Measurements from ENCODE around the gene ARHGAP33. TPM values are rescaled to one million over a fixed set of nuclear protein-coding genes. Genes with fewer than 3 reads are reported as not detected.
"Not testable (repeated sequence)": the region's sequence is repeated elsewhere in the genome, so short reads cannot be mapped to it uniquely, and the experiment has no call there.

ARHGAP33 gene
- total RNA-seq, 1 experiment from 2014 or later, result 3.7 TPM

GRCh38 chr19:35766571-35767104, 8.7 kb upstream of the ARHGAP33 start:
- Histone ChIP-seq H3K9ac (ENCODE audit: low read length) (no peak overlapping the region), H3K4me1 (ENCODE audit: insufficient read depth, low read length) (peaks cover 6% of the 10 kb centered on the region; the same call in 1 of the 2 replicates), H3K36me3 (ENCODE audit: low read depth, low read length) (no peaks in the 10 kb centered on the region), H3K27me3 (ENCODE audit: low read length) (no peaks in the 10 kb centered on the region), H3K4me2 (ENCODE audit: low read length) (no peak overlapping the region), H3K79me2 (ENCODE audit: low read length) (no peaks in the 10 kb centered on the region), H3K4me3 (ENCODE audit: low read length) (no peak overlapping the region), H2AFZ (ENCODE audit: low read length) (no peak overlapping the region), H3K9me3 (ENCODE audit: low read length) (no peaks in the 10 kb centered on the region), H3K9me2 (replicated peaks; ENCODE audit: low read length) (no peaks in the 10 kb centered on the region), H3K27ac (ENCODE audit: low read length) (no peak overlapping the region), H3F3A (ENCODE audit: low read length, unreplicated experiment) (no peaks in the 10 kb centered on the region), H4K20me1 (ENCODE audit: low read length) (no peaks in the 10 kb centered on the region)
- ATAC-seq (no peak), DNase-seq (no peak)
- ChIA-PET POLR2A (ENCODE audit: unreplicated experiment) (no interaction called here), CTCF (no interaction called here)
- no TSS peak for BruUV-seq (replicated peaks)
- TF ChIP-seq EZH2 (IDR thresholded peaks at IDR 0.05; ENCODE audit: low read length, unreplicated experiment) (no peak), EZH2phosphoT487 (IDR thresholded peaks at IDR 0.05; ENCODE audit: borderline replicate concordance, low read length) (no peak)
- TF ChIP-seq, protein P1, sequence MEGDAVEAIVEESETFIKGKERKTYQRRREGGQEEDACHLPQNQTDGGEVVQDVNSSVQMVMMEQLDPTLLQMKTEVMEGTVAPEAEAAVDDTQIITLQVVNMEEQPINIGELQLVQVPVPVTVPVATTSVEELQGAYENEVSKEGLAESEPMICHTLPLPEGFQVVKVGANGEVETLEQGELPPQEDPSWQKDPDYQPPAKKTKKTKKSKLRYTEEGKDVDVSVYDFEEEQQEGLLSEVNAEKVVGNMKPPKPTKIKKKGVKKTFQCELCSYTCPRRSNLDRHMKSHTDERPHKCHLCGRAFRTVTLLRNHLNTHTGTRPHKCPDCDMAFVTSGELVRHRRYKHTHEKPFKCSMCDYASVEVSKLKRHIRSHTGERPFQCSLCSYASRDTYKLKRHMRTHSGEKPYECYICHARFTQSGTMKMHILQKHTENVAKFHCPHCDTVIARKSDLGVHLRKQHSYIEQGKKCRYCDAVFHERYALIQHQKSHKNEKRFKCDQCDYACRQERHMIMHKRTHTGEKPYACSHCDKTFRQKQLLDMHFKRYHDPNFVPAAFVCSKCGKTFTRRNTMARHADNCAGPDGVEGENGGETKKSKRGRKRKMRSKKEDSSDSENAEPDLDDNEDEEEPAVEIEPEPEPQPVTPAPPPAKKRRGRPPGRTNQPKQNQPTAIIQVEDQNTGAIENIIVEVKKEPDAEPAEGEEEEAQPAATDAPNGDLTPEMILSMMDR (conservative IDR thresholded peaks at IDR 0.05; ENCODE audit: low read depth, low read length), result no peak
- intact Hi-C loops (cut with micrococcal nuclease), result no loop called here

- Histone ChIP-seq H3K9ac (ENCODE audit: low read length) (no peak overlapping the region), H3K27me3 (ENCODE audit: low read length) (no peaks in the 10 kb centered on the region), H3K9me3 (ENCODE audit: low read length) (no peaks in the 10 kb centered on the region), H4K20me1 (ENCODE audit: low read length) (no peaks in the 10 kb centered on the region), H3F3A (ENCODE audit: low read length, unreplicated experiment) (no peaks in the 10 kb centered on the region), H3K27ac (ENCODE audit: low read length) (no peak overlapping the region), H3K79me2 (ENCODE audit: low read length) (no peaks in the 10 kb centered on the region), H3K9me2 (replicated peaks; ENCODE audit: low read length) (no peaks in the 10 kb centered on the region), H3K4me3 (ENCODE audit: low read length) (no peak overlapping the region), H3K4me1 (ENCODE audit: insufficient read depth, low read length) (peaks cover 6% of the 10 kb centered on the region; the same call in 1 of the 2 replicates), H2AFZ (ENCODE audit: low read length) (no peak overlapping the region), H3K4me2 (ENCODE audit: low read length) (no peak overlapping the region), H3K36me3 (ENCODE audit: low read depth, low read length) (no peaks in the 10 kb centered on the region)
- CTCF ChIA-PET, result no interaction called here
- BruUV-seq (replicated peaks), result no TSS peak
- TF ChIP-seq, protein P1 (conservative IDR thresholded peaks at IDR 0.05; ENCODE audit: low read depth, low read length), result no peak
- TF ChIP-seq EZH2phosphoT487 (IDR thresholded peaks at IDR 0.05; ENCODE audit: borderline replicate concordance, low read length), result no peak
- no peak for TF ChIP-seq EZH2 (IDR thresholded peaks at IDR 0.05; ENCODE audit: low read length, unreplicated experiment)
- ATAC-seq (no peak), DNase-seq (no peak)
- intact Hi-C loops (cut with micrococcal nuclease), result no loop called here
- POLR2A ChIA-PET (ENCODE audit: unreplicated experiment), result no interaction called here
Observed at GRCh38 chr19:35767288-35768081, 7.9 kb upstream of the ARHGAP33 start.

GRCh38 chr19:35768082-35768421, 7.3 kb upstream of the ARHGAP33 start:
- no peak overlapping the region for H2AFZ ChIP-seq (ENCODE audit: low read length)
- H3K9me3 ChIP-seq (ENCODE audit: low read length), result no peaks in the 10 kb centered on the region
- no peaks in the 10 kb centered on the region for H3K27me3 ChIP-seq (ENCODE audit: low read length)
- no peaks in the 10 kb centered on the region for H4K20me1 ChIP-seq (ENCODE audit: low read length)
- no peak overlapping the region for H3K4me3 ChIP-seq (ENCODE audit: low read length)
- H3K4me2 ChIP-seq (ENCODE audit: low read length), result no peak overlapping the region
- peaks cover 6% of the 10 kb centered on the region; the same call in 1 of the 2 replicates for H3K4me1 ChIP-seq (ENCODE audit: insufficient read depth, low read length)
- no peak for DNase-seq
- no peak overlapping the region for H3K9ac ChIP-seq (ENCODE audit: low read length)
- no peak for ATAC-seq
- no peaks in the 10 kb centered on the region for H3F3A ChIP-seq (ENCODE audit: low read length, unreplicated experiment)
- H3K79me2 ChIP-seq (ENCODE audit: low read length), result no peaks in the 10 kb centered on the region
- TF ChIP-seq EZH2 (IDR thresholded peaks at IDR 0.05; ENCODE audit: low read length, unreplicated experiment) (no peak), EZH2phosphoT487 (IDR thresholded peaks at IDR 0.05; ENCODE audit: borderline replicate concordance, low read length) (no peak)
- TF ChIP-seq, protein P1 (conservative IDR thresholded peaks at IDR 0.05; ENCODE audit: low read depth, low read length), result no peak
- no peaks in the 10 kb centered on the region for H3K36me3 ChIP-seq (ENCODE audit: low read depth, low read length)
- POLR2A ChIA-PET (ENCODE audit: unreplicated experiment), result no interaction called here
- H3K9me2 ChIP-seq (replicated peaks; ENCODE audit: low read length), result no peaks in the 10 kb centered on the region
- CTCF ChIA-PET, result no interaction called here
- no peak overlapping the region for H3K27ac ChIP-seq (ENCODE audit: low read length)
- BruUV-seq (replicated peaks), result no TSS peak
- intact Hi-C loops (cut with micrococcal nuclease), result no loop called here

DNA sequence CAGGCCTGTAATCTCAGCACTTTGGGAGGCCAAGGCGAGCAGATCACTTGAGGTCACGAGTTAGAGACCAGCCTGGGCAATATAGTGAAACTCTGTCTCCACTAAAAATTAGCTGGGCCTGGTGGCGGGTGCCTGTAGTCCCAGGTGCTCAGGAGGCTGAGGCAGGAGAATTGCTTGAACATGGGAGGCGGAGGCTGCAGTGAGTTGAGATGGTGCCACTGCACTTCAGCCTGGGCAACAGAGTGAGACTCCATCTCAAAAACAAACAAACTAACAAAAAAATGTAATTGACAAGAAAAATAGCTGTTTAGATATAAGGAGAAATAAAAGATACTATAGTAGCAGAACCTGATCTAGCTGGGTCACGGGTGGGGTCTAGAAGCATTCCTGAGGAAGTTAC, 3.0 kb upstream of the ARHGAP33 start:
- H3K4me3 ChIP-seq (ENCODE audit: low read length); intact Hi-C loops (cut with micrococcal nuclease); H3K79me2 ChIP-seq (ENCODE audit: low read length); H3K27ac ChIP-seq (ENCODE audit: low read length); H3K9me2 ChIP-seq (replicated peaks; ENCODE audit: low read length); H3K4me2 ChIP-seq (ENCODE audit: low read length); POLR2A ChIA-PET (ENCODE audit: unreplicated experiment); ATAC-seq; DNase-seq; H2AFZ ChIP-seq (ENCODE audit: low read length); CTCF ChIA-PET; H4K20me1 ChIP-seq (ENCODE audit: low read length); H3K9ac ChIP-seq (ENCODE audit: low read length); H3K4me1 ChIP-seq (ENCODE audit: insufficient read depth, low read length); H3F3A ChIP-seq (ENCODE audit: low read length, unreplicated experiment); H3K9me3 ChIP-seq (ENCODE audit: low read length); H3K36me3 ChIP-seq (ENCODE audit: low read depth, low read length); H3K27me3 ChIP-seq (ENCODE audit: low read length); BruUV-seq (replicated peaks): not testable (repeated sequence)
